Brain microvascular endothelial cell (primary cell): ENCODE results near the gene ZMYM5.
"Not testable (repeated sequence)": the region's sequence is repeated elsewhere in the genome, so short reads cannot be mapped to it uniquely, and the experiment has no call there.

Experiments
- DNase-seq: peaks from one replicate; pipeline ENCODE4 v3.0.0-alpha.2; 2020
- H3K27ac ChIP-seq: fragments of 250-450 bp; sonication (Bioruptor Pico); 2 replicates; pipeline ENCODE4 v1.5.1; 2020; ENCODE audit warnings: mild to moderate bottlenecking, moderate library complexity
- H3K27me3 ChIP-seq: fragments of 250-450 bp; sonication (Bioruptor Pico); replicated peaks from 2 replicates; pipeline ENCODE4 v1.5.1; 2020; ENCODE audit warnings: mild to moderate bottlenecking
- H3K36me3 ChIP-seq: fragments of 250-450 bp; sonication (Bioruptor Pico); replicated peaks from 2 replicates; pipeline ENCODE4 v1.5.1; 2020; ENCODE audit warnings: mild to moderate bottlenecking
- H3K4me3 ChIP-seq: 2 replicates; pipeline ENCODE4 v1.5.1; 2011; ENCODE audit warnings: low read depth, mild to moderate bottlenecking, control low read depth, low read length, moderate library complexity
- CTCF ChIP-seq: IDR thresholded peaks from 2 replicates; pipeline ENCODE4 v1.5.1; 2011; ENCODE audit warnings: low read depth, mild to moderate bottlenecking, moderate library complexity, low read length, control low read depth, inconsistent platforms; ENCODE audit errors: missing control alignments
- in situ Hi-C: cut with HindIII; loops from 2 replicates; pipeline ENCODE4 v1.10.0; 2017; ENCODE audit warnings: low sequenced_read_pairs, low pct_ligation_motif_present

ZMYM5 gene

GRCh38 chr13:19863323-19864023 is at the start of gene ZMYM5:
Gene ZMYM5, minus strand, starts transcription at chr13:19863649. Its CDS starts 11,469 bp downstream, at chr13:19852180.
- H3K36me3 ChIP-seq = no peaks in the 10 kb centered on the region
- H3K27me3 ChIP-seq = no peaks in the 10 kb centered on the region
- in situ Hi-C loops = no loop called here
- peak; percentile 98 for DNase-seq
- TF ChIP-seq CTCF = no peak
- peak within 1 kb of the TSS; percentile 92 for H3K27ac ChIP-seq
- H3K4me3 ChIP-seq = peak within 1 kb of the TSS; percentile 78

GRCh38 chr13:19910336-19911072 is 47.1 kb upstream of the ZMYM5 start:
- Histone ChIP-seq H3K27ac (no peak overlapping the region), H3K36me3 (no peaks in the 10 kb centered on the region), H3K27me3 (no peaks in the 10 kb centered on the region), H3K4me3 (no peak overlapping the region)
- peak; percentile 40 for DNase-seq
- no peak for TF ChIP-seq CTCF
- in situ Hi-C loops = no loop called here

- no peak for DNase-seq
- Histone ChIP-seq H3K27ac (no peak overlapping the region), H3K4me3 (no peak overlapping the region), H3K36me3 (no peaks in the 10 kb centered on the region), H3K27me3 (no peaks in the 10 kb centered on the region)
- no peak for TF ChIP-seq CTCF
- in situ Hi-C loops = no loop called here
Measured at GRCh38 chr13:19908350-19908986, 45.0 kb upstream of the ZMYM5 start.

GRCh38 chr13:19905487-19906195 is 42.2 kb upstream of the ZMYM5 start:
- in situ Hi-C loops, H3K4me3 ChIP-seq: not testable (repeated sequence)

GRCh38 chr13:19890030-19890429 is 26.6 kb upstream of the ZMYM5 start:
- TF ChIP-seq CTCF = no peak
- Histone ChIP-seq H3K4me3 (no peak overlapping the region), H3K27ac (no peak overlapping the region), H3K27me3 (no peaks in the 10 kb centered on the region), H3K36me3 (no peaks in the 10 kb centered on the region)
- DNase-seq = no peak
- in situ Hi-C loops = no loop called here

More at GRCh38 chr13:19905487-19906195, 42.2 kb upstream of the ZMYM5 start:
- not testable (repeated sequence) for H3K27ac ChIP-seq, DNase-seq, H3K27me3 ChIP-seq, H3K36me3 ChIP-seq

- Histone ChIP-seq H3K27ac (no peak overlapping the region), H3K27me3 (no peaks in the 10 kb centered on the region), H3K36me3 (no peaks in the 10 kb centered on the region), H3K4me3 (no peak overlapping the region)
- in situ Hi-C loops = no loop called here
- no peak for TF ChIP-seq CTCF
- no peak for DNase-seq
Measured at GRCh38 chr13:19888799-19889198, 25.4 kb upstream of the ZMYM5 start.
